ENCODE data around the gene ZNF724.

ZNF724 gene

GRCh38 chr19:23222998-23223652, 27.1 kb downstream of the ZNF724 start:
- no peak for DNase-seq (ENCODE audit: low read depth)
- TF ChIP-seq, protein P1, sequence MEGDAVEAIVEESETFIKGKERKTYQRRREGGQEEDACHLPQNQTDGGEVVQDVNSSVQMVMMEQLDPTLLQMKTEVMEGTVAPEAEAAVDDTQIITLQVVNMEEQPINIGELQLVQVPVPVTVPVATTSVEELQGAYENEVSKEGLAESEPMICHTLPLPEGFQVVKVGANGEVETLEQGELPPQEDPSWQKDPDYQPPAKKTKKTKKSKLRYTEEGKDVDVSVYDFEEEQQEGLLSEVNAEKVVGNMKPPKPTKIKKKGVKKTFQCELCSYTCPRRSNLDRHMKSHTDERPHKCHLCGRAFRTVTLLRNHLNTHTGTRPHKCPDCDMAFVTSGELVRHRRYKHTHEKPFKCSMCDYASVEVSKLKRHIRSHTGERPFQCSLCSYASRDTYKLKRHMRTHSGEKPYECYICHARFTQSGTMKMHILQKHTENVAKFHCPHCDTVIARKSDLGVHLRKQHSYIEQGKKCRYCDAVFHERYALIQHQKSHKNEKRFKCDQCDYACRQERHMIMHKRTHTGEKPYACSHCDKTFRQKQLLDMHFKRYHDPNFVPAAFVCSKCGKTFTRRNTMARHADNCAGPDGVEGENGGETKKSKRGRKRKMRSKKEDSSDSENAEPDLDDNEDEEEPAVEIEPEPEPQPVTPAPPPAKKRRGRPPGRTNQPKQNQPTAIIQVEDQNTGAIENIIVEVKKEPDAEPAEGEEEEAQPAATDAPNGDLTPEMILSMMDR (IDR thresholded peaks at IDR 0.05; ENCODE audit: low read depth, low read length, missing control alignments), result no peak
- H3K4me3 ChIP-seq (ENCODE audit: low read depth, low read length), result no peak overlapping the region

GRCh38 chr19:23203841-23204344, 46.3 kb downstream of the ZNF724 start:
- DNase-seq (ENCODE audit: low read depth), result no peak
- TF ChIP-seq, protein P1 (IDR thresholded peaks at IDR 0.05; ENCODE audit: low read depth, low read length, missing control alignments), result no peak

GRCh38 chr19:23190341-23190740, 59.9 kb downstream of the ZNF724 start:
- DNase-seq (ENCODE audit: low read depth), result no peak
- H3K4me3 ChIP-seq (ENCODE audit: low read depth, low read length), result no peak overlapping the region
- TF ChIP-seq, protein P1 (IDR thresholded peaks at IDR 0.05; ENCODE audit: low read depth, low read length, missing control alignments), result no peak

More at GRCh38 chr19:23203841-23204344, 46.3 kb downstream of the ZNF724 start:
- H3K4me3 ChIP-seq (ENCODE audit: low read depth, low read length), result no peak overlapping the region

DNA sequence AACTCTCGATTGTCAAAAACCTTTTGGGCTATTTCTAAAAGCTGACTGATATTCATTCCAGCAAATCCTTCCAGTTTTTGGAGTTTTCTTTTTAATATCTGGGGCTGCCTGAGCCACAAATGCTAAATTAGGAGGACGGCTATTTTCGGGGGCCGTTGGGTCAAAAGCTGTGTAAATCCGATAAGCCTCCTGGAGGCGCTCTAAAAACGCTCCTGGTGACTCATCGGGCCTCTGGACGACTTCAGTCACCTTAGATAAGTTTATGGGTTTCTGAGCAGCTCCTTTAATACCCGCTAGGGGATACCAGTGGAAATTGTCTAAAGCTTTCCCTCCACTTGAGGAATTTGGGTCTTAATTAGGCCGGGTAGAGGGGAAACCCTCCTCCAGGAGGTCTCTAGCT, 66.9 kb downstream of the ZNF724 start:
- H3K4me3 ChIP-seq (ENCODE audit: low read depth, low read length), result no peak overlapping the region
- no peak for DNase-seq (ENCODE audit: low read depth)
- TF ChIP-seq, protein P1 (IDR thresholded peaks at IDR 0.05; ENCODE audit: low read depth, low read length, missing control alignments), result no peak

All from GM12864 (cell line).